ENCODE data around the gene RUNX2.

GRCh38 chr6:45494416-45495135 lies 166.4 kb downstream of the RUNX2 start:
- TF ChIP-seq, protein P1, sequence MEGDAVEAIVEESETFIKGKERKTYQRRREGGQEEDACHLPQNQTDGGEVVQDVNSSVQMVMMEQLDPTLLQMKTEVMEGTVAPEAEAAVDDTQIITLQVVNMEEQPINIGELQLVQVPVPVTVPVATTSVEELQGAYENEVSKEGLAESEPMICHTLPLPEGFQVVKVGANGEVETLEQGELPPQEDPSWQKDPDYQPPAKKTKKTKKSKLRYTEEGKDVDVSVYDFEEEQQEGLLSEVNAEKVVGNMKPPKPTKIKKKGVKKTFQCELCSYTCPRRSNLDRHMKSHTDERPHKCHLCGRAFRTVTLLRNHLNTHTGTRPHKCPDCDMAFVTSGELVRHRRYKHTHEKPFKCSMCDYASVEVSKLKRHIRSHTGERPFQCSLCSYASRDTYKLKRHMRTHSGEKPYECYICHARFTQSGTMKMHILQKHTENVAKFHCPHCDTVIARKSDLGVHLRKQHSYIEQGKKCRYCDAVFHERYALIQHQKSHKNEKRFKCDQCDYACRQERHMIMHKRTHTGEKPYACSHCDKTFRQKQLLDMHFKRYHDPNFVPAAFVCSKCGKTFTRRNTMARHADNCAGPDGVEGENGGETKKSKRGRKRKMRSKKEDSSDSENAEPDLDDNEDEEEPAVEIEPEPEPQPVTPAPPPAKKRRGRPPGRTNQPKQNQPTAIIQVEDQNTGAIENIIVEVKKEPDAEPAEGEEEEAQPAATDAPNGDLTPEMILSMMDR (IDR thresholded peaks at IDR 0.05): no peak
- no peak for TF ChIP-seq POLR2A (IDR thresholded peaks at IDR 0.05)

All from Peyer's patch (tissue), 4 donors.